ENCODE results near the gene ABHD12B. TPM values are rescaled to one million over a fixed set of nuclear protein-coding genes. Genes with fewer than 3 reads are reported as not detected.
A peak's percentile ranks its signal among the peaks of the same experiment; 100 is the strongest.

ABHD12B gene
- total RNA-seq, 2 donors from 2014 or later: 0.83 TPM; not detected in 1

GRCh38 chr14:50846226-50846880, 25.5 kb upstream of the ABHD12B start:
- no peak overlapping the region for H3K27ac ChIP-seq
- H3K4me3 ChIP-seq: no peak overlapping the region
- no peaks in the 10 kb centered on the region for H3K4me1 ChIP-seq
- no peaks in the 10 kb centered on the region for H3K27me3 ChIP-seq
- no peak for TF ChIP-seq CTCF (IDR thresholded peaks at IDR 0.05)
- DNase-seq (ENCODE audit: low spot score): no peak
- H3K9me3 ChIP-seq: no peaks in the 10 kb centered on the region
- H3K36me3 ChIP-seq: no peaks in the 10 kb centered on the region

GRCh38 chr14:50853891-50854290, 18.0 kb upstream of the ABHD12B start:
- no peak for TF ChIP-seq CTCF (IDR thresholded peaks at IDR 0.05)
- H3K4me3 ChIP-seq: no peak overlapping the region
- DNase-seq (ENCODE audit: low spot score): no peak
- H3K36me3 ChIP-seq: no peaks in the 10 kb centered on the region
- H3K9me3 ChIP-seq: no peaks in the 10 kb centered on the region
- no peaks in the 10 kb centered on the region for H3K4me1 ChIP-seq
- no peak overlapping the region for H3K27ac ChIP-seq
- no peaks in the 10 kb centered on the region for H3K27me3 ChIP-seq

GRCh38 chr14:50854521-50854920, 17.3 kb upstream of the ABHD12B start:
- Histone ChIP-seq H3K9me3 (no peaks in the 10 kb centered on the region), H3K36me3 (no peaks in the 10 kb centered on the region), H3K27me3 (no peaks in the 10 kb centered on the region), H3K27ac (no peak overlapping the region), H3K4me3 (no peak overlapping the region), H3K4me1 (peaks cover 0 to 5% of the 10 kb centered on the region in 2 donors)
- DNase-seq (ENCODE audit: low spot score): no peak
- no peak for TF ChIP-seq CTCF (IDR thresholded peaks at IDR 0.05)

GRCh38 chr14:50855558-50855957, 16.3 kb upstream of the ABHD12B start:
- H3K27ac ChIP-seq: no peak overlapping the region
- no peak for TF ChIP-seq CTCF (IDR thresholded peaks at IDR 0.05)

GRCh38 chr14:50856660-50857059, 15.2 kb upstream of the ABHD12B start:
- no peak overlapping the region for H3K27ac ChIP-seq
- no peak for TF ChIP-seq CTCF (IDR thresholded peaks at IDR 0.05)

More at GRCh38 chr14:50855558-50855957, 16.3 kb upstream of the ABHD12B start:
- Histone ChIP-seq H3K9me3 (no peaks in the 10 kb centered on the region), H3K36me3 (no peaks in the 10 kb centered on the region), H3K4me1 (peaks cover 0 to 6% of the 10 kb centered on the region in 2 donors), H3K4me3 (no peak overlapping the region), H3K27me3 (no peaks in the 10 kb centered on the region)
- DNase-seq (ENCODE audit: low spot score): no peak

GRCh38 chr14:50859296-50859624, 12.6 kb upstream of the ABHD12B start:
- Histone ChIP-seq H3K27ac (peak overlapping the region; percentile 75), H3K4me3 (peak overlapping the region; percentile 45 to 61), H3K9me3 (no peaks in the 10 kb centered on the region), H3K36me3 (no peaks in the 10 kb centered on the region), H3K4me1 (peaks cover 0 to 6% of the 10 kb centered on the region in 2 donors), H3K27me3 (no peaks in the 10 kb centered on the region)
- no peak for DNase-seq (ENCODE audit: low spot score)
- no peak for TF ChIP-seq CTCF (IDR thresholded peaks at IDR 0.05)

More at GRCh38 chr14:50856660-50857059, 15.2 kb upstream of the ABHD12B start:
- DNase-seq (ENCODE audit: low spot score): no peak
- Histone ChIP-seq H3K27me3 (no peaks in the 10 kb centered on the region), H3K9me3 (no peaks in the 10 kb centered on the region), H3K4me1 (peaks cover 0 to 6% of the 10 kb centered on the region in 2 donors), H3K4me3 (no peak overlapping the region), H3K36me3 (no peaks in the 10 kb centered on the region)
